HG03521 (cell line): ENCODE measurements around the gene MPEG1.
A peak's percentile ranks its signal among the peaks of the same experiment; 100 is the strongest.

ENCODE experiments used
- ATAC-seq: cut with Tn5 transposase; IDR thresholded peaks from one replicate; pipeline ENCODE4 v1.9.1; 2021; ENCODE audit warnings: mild to moderate bottlenecking, moderate library complexity; ENCODE audit not compliant: unreplicated experiment

The MPEG1 gene

DNA sequence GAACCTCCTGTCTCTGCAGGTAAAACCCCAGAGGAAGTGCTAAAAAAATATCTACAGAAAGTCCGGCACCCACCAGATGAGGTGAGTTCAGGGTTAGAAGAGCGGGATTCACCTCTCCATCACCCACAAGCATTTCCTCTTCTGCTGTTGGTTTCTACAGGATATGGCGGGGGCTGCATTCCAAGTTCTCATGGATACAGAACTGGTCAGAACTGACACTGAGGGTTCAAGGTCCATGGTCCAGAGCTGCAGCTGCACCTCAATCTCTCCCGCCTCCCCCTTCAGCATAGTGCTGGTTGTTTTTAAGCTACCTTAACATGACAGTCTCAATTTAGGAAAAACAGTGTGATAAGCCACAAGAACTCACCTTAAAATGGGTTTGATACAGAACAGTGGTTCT, 21.6 kb downstream of the MPEG1 start:
- no peak for ATAC-seq

DNA sequence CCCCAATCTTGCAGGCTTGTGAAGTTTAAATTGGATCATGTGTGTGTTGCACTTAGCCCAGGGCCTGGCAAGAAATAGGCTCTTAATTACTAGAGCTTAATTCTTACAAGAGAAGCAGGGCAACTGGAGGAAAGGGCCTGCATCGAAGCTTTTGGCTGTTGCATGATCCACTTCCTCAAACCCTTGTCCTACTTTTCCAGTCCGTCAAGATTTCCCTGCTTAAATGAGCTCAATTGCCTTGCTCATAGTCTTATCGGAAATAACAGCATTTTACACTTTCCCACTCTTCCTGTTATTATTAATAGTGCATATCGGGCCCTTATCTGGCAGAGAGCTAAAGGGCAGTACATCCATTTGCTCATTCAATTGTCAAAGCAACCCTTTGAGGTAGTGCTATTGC, 22.7 kb downstream of the MPEG1 start:
- ATAC-seq, result no peak

DNA sequence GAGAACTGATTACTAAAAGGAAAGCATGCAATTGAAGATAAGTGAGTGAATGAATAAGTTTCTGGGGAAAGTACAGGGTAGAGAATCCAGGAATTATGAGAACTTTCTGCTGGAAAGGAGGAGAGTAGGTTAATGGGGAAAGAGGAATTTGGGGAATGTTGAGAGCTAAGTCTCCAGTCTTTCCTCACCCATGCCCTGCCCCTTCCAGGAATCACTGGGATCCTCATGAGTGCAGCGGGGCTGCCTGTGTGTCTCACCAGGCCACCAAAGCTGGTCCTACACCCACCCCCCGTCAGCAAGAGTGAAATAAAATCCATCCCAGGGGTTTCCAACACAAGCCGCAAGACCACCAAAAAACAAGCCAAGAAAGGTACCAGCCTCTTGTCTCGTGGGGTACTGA, 23.8 kb downstream of the MPEG1 start:
- no peak for ATAC-seq

DNA sequence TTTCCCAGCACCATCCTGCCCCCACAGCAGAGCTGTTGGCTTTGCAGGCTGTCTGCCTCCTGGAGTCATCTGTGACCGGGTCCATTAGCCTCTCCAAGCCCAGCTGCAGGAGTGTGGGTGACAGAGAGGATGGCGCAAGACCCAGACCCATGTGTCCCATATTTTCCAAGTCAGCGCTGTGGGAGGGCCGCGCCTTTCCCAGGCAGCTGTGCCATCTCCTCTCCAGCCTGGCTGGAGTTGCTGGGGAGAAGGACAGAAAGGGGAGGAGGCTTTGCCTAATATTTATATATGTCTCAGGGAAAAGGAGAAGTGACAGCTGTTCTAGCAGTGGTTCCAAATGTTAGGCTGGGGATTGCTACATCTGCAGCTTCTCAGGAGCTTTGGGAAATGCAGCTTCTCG, 25.1 kb downstream of the MPEG1 start:
- no peak for ATAC-seq

DNA sequence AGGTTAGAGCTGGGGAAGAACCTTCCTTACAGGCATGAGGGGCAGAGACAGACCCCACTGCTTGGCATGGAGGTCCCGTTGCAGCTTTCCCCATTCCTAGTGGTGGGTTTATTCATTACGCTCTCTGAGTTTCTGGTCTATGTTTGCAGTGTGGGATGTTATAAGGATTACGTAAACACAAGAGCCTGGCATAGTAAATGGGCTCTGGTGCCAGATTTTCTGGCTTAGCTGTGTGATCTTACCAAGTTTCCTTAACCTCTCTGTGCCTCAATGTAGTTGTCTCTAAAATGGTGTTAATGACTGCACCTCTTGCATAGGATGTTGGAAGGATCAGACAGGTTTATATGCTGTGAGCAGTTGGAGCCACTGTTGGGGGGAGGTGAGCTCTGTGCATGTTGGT, 25.7 kb downstream of the MPEG1 start:
- no peak for ATAC-seq

DNA sequence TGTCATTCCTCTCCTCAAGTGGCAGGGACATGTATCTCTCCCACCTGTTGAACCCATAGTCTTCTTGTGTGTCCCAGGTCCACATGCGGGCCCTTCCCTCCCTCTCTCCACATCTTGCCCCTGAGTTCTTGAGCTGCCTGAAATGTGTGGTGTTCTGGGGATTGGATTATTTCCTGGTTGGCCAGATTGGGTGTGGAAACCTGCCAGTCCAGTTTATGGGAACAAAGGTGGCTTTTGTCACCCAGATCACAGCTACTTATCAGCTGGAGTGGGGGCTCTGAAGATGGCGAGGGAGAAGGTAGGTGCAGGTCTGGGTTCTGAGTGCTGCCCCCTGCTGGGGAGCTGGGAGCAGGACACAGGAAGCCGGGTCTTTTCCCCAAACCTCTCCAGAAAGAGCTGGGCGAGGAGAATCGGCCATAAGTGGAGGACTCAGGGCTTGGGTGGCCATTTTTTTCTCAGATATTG, 26.6 kb downstream of the MPEG1 start:
- ATAC-seq, result peak; percentile 69

DNA sequence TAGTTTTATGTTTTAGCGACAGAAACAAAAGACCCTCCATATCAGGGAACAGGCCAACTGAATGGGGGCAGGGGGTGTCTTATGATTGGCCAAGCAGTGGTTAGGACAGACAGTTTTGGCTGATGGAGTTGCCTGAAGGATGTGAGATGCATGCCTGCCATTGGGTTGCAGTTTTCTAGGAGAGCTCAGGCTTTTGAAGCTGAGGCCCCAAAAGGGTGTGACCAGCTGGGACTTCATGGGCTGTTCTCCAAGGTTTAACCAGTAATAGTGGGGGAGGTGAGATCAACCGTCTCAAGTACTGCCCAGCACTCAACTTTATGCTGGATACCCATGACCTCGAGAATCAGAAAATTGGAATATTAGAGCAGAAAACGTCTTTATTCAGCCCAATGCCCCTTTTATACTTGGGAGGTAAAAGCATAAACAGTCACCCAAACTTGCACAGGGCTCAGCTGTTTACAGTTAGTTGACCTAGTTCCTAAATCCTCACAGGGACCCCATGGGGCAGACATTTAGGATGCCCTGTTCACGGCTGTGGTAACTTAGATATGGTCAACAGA, 27.3 kb downstream of the MPEG1 start:
- no peak for ATAC-seq

DNA sequence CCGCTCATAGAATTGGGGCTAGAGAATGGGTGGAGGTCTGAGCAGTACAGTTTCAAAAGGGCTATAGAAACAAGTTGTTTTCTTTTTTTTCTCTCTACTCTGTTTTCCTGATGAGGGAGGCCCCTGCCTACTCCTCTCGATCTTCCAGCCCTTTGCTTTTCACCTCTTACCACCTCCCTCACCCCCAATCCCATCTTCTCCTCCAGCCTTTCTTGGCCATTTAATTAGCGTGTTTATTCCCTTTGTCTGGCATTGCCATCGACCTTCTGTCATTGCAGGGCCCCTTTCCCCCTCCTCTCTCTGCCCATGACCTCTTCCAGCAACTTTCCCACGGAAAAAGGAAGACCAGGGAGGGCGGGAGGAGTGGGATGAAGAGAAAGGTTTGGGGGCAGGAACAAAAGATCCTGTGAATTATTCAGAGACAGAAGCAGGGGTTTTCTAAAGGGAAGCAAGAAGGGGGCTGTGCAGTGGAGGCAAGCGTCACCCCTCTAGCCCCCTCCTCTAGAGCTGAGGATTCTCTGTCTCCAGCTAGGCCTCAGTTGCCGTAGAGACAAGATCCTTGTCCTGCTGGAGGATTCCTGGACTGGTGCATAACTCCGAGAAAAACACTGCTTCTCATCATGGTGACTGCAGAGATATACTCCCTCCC, 27.9 kb downstream of the MPEG1 start:
- ATAC-seq, result no peak

DNA sequence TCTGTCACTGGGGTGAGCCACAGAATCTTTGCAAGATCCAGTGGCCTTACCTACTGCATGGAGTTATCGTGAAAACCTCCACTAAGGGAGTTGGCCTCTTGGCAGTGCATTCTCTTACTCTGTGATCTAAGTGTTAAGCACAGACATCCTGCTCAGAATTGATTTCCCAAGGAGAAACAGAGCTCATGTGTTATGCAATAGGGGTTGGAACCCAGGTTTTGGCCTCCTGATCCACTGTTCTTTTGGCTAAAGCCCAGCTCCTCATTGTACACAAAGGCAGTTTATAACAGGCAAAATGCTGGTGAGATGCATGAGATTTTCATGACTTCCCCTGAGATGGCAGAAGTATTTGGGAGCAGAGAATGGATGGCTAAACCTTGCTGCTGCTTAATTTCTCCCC, 29.0 kb downstream of the MPEG1 start:
- ATAC-seq, result no peak

DNA sequence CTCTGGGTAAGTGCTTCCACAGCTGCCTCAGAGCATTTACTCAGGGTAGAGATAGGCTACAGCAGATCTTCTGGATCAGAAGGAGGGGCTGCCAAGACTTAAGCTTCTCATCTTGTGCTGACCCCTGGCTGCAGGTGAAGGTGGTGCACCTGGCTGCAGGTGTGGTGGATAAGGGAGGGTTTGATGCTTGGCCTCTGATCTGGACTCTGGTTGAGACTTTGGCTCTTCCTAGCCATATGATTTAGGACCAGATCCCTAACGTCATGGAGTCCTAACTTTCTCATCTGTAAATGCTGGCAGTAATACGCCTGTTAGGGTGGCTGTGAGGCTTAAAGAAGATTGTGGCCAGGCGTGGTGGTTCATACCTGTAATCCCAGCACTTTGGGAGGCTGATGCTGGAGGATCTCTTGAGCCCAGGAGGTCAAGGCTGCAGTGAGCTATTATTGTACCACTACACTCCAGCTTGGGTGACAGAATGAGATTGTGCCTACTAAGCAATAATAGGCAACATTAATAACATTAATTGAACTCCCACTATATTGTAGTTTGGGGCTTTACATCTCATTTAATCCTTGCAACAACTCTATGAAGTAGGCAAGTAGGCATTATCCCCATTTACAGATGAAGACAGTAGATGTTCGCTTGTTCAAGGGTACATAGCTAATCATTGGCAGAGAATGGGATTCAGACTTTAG, 30.1 kb downstream of the MPEG1 start:
- ATAC-seq, result no peak

DNA sequence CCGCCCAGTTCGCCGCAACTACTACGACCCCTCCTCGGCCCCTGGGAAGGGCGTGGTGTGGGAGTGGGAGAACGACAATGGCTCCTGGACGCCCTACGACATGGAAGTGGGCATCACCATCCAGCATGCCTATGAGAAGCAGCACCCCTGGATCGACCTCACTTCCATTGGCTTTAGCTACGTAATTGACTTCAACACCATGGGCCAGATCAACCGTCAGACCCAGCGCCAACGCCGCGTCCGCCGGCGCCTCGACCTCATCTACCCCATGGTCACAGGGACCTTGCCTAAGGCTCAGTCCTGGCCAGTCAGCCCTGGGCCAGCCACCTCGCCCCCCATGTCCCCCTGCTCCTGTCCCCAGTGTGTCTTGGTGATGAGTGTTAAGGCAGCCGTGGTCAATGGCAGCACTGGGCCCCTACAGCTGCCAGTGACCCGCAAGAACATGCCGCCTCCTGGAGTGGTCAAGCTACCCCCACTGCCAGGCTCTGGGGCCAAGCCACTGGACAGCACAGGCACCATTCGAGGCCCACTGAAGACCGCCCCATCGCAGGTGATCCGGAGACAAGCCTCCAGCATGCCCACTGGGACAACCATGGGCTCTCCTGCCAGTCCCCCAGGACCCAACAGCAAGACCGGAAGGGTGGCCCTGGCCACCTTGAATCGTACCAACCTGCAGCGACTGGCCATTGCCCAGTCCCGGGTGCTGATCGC, 30.8 kb downstream of the MPEG1 start:
- no peak for ATAC-seq

DNA sequence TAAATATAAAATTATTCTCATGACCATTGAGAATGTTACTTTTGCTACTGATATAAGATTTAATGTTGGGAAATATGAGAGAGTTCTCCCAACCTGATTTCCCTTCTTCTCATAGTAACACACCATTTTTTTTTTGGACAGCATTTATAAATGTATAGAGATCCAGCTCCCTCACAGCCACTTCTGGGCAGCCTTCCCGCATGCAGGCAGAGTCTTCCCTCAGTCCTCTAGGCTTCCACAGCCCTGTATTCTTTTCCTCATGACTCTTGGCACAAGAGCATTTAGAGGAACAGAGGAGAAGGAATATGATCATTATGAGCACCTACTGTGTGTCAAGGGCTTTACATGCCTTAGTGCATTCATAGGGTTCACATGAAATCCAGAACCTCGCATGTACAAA, 31.8 kb downstream of the MPEG1 start:
- no peak for ATAC-seq

DNA sequence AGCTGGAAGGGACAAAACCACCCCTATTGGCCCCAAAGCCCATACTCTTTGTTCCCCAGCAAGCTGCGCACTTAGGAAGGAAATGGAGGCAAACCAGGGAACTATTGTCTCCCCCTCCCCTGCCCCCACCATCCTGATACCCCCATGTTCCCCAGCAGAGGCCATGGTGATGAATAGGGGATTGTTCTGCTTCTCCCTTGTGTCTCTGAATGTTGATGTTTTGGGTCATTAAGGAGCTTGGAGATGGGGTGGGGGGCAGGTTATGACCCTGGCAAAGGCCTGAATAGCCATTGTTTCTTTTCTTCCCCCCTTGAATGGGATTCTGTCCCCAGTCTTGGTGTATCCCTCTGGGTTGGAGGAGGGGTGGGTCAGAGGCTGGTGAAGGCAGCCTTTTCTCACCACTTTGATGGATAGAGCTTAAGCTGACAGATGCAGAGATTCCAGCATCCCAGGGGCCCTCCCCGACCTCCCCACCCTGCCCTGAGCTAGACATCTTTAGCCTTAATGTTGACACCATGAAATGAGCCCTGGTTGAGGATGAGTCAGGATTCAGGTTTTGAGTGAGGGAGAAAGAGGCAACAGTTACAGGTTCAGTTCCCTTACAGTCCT, 32.5 kb downstream of the MPEG1 start:
- no peak for ATAC-seq

DNA sequence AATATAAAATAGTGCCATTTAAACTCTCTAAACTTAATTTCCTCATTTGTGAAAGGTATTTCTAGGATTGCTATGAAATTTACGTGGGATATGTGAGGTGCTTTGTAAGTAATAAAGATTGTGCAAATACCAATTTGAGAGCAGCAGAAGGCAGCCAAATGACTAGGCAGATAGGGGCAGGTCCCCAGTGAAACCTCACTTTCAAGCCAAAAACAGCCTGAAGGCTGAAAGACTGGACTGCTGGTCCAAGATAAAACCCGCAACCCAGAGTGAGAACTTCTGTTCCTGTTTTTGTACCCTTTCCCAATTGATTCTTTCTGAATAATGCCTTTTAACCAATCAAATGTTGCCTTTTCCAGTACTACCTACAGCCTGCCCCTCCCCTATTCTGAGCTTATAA, 33.6 kb downstream of the MPEG1 start:
- no peak for ATAC-seq

DNA sequence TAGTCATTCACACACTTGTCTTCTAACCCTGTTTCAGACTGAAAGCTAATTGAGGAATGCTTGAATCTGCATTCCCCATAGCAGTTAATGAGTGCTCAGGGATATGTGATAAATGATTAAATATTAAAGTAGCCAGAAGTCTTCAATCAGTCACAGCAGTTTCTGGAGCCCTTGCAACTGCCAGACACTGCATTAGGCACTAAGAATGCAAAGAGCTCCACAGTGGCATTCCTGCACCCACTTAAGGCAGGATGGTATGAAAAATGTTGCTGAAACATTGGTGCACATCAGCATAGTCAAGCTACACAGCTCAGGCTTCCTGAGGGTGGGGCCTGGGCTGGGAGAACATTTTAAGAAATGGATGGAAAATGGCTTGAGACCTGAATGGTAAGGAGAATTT, 34.3 kb downstream of the MPEG1 start:
- no peak for ATAC-seq

DNA sequence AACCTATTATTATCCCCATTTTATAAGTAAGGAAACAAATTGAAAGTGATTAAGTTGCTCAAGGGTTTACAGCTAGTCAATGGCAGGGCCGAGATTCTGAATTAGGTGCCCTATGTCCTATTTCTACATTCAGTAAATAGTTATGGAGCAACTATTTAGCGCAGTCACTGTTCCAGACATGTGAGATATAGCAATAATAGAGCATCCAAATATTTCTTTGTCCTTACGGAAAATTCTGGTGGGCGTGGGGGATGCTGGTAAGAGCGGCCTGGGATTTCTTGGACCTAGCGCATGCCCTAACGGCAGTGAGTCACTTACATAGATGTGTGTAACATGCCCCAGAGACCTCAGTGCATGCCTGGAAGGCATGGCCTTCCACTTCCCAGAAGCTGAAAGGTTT, 36.4 kb downstream of the MPEG1 start:
- ATAC-seq, result no peak

DNA sequence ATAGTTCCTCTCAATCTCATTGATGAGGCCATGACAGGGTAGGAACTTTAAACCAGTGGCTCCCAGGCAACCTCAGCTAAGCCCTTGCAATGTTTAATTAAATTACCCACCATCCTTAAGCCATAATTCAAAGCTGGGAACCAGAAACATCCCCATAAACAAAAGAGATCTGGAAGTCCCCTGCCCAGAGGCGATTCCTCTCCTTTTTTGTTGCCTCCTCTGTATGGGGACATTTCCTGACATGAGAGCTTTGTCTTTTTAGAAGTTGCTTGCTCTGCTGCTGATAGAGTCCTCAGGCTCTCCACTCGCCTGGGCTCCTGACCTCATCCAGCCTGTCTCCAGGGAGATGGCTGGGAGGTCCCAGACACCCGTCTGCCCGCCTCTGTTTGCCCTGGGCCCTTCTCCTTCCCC, 37.6 kb downstream of the MPEG1 start:
- no peak for ATAC-seq

DNA sequence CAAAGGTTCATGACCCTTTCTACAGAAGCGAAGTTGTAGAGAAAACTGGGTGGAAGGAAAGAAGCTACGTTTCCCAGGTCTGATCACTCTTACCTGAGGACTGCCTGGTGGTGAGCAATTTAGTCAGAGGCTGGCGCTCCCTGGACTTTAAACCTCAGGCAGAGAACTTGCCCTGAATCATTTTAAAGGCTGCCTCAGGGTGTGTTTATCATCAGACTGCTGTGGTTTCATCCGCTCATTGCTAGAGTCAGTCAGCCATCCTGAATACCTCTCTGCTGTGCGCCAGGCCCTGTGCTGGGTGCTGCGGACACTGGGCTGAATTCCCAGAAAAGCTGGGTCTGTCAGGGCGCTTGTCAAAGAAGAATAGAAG, 38.1 kb downstream of the MPEG1 start:
- no peak for ATAC-seq

DNA sequence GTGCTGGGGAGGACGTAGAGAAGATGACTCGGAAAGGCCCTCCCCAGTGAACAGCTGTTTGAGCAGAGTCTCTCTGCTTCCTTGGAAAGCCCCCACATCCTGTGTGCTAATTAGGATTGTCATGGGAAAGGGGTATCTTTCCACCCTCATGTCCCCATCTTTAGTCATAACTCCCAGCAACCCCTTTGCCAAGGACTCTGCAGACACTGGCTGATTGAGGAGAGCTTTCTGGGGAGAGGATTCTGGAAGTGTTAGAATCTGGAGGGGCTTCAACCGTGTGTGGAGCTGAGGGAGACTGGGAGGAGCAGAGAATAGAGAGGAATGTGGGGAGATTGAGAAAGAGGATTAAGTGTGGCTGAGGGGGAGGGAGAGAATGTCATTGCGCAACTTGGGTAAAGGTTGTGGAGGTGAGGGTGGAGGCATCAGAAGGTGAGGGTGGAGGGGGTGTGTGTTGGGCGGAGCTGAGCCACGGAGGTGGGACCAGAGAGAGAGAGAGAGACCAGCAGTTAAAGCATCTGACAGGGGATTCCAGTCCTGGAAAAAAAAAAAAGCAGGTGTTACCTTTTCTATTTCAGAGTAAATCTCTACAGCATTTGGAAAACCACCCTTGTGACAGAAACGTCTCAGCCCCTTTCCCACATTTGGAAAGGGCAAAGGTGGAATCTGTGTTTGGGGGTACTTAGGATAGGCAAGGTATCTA, 38.6 kb downstream of the MPEG1 start:
- ATAC-seq, result no peak

DNA sequence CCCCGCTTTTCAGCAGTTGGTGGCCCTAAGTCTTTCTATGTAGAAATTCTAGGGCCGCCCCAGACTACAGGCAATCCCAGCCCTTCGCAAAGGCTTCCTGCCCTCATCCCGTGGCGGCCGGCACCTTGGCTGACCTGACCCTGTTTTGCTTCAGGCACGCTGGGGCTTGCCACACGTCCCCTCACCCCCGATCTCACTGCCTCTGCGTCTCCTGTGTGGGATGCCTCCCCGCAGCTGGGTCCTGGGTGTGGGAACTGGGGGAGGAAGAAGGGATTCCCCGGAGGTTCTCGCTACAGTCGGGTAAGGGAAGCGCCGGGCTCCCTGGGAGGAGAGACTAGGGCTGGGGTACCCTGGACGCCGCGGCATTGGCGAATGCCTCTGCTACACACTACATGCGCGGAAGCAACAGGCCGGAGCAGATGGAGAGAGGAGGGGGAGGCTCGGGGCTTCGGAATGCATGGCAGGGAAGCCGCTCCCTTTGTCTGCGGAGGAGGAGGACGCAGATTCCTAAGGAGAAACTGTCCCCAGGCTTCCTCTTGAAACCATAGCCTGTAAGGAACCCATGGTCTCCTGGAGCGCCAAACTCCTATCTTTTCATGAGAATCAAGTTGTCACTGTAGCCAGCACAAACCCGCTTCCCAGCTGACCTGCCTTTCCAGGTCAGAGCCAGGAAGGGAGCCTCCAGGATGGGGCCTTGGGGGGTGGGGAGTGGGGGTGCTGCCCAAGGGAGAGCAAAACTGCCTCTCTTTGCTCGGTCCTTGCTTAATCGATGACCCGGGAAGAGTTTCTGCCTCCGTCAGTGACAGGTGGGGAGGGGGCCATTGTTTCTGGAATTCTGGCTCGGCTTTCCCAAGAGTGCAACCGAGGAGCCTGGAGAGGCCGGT, 39.4 kb downstream of the MPEG1 start:
- no peak for ATAC-seq
